ENCODE data around the gene FARSA.

DNA sequence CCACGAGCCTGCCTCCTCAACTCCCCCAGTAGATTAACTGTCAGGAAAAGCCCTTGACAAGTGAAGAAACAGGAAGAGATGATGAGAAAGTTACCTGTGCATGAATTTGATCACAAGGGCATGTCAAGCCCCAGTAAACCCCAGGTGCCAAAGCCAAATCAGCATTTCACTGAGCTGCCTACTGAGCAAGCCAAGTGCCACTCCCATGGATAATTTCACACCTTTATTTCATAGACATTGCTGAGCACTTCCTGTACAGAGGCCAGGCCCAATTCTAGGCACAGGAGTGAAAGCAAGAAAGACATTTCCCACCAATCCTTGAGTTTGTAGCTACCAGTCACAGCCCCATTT lies 21.1 kb upstream of the FARSA start:
- TF ChIP-seq, protein P1, sequence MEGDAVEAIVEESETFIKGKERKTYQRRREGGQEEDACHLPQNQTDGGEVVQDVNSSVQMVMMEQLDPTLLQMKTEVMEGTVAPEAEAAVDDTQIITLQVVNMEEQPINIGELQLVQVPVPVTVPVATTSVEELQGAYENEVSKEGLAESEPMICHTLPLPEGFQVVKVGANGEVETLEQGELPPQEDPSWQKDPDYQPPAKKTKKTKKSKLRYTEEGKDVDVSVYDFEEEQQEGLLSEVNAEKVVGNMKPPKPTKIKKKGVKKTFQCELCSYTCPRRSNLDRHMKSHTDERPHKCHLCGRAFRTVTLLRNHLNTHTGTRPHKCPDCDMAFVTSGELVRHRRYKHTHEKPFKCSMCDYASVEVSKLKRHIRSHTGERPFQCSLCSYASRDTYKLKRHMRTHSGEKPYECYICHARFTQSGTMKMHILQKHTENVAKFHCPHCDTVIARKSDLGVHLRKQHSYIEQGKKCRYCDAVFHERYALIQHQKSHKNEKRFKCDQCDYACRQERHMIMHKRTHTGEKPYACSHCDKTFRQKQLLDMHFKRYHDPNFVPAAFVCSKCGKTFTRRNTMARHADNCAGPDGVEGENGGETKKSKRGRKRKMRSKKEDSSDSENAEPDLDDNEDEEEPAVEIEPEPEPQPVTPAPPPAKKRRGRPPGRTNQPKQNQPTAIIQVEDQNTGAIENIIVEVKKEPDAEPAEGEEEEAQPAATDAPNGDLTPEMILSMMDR (IDR thresholded peaks at IDR 0.05) = no peak
- TF ChIP-seq POLR2A (IDR thresholded peaks at IDR 0.05) = no peak

Data from uterus (tissue), 2 donors.